Stimulated activated naive CD8-positive, alpha-beta T cell treated with anti-CD3 and anti-CD28 coated beads, Interleukin-15, amount 100 ng/mL, for 72 hours (primary cell): ENCODE measurements around the gene MYO10.
"Not testable (repeated sequence)": the region's sequence is repeated elsewhere in the genome, so short reads cannot be mapped to it uniquely, and the experiment has no call there.

Source experiments
- ATAC-seq: fragments of 150-1000 bp; cut with Tn5 transposase; 2 replicates; pipeline ENCODE4 v1.10.0; 2021; ENCODE audit warnings: mild to moderate bottlenecking, moderate library complexity
- DNase-seq, 2 donors: peaks; one replicate each; pipeline ENCODE4 v3.0.0; 2021 to 2022
- H3K27ac Mint-ChIP-seq, 2 donors: one replicate each; pipeline ENCODE4 v1.8.0; 2022; ENCODE audit warnings: mild to moderate bottlenecking in 2 of 2, mixed read lengths in 2 of 2, moderate library complexity in 2 of 2
- H3K27me3 Mint-ChIP-seq: one replicate; pipeline ENCODE4 v1.8.0; 2022; ENCODE audit warnings: mixed read lengths
- H3K4me1 Mint-ChIP-seq: one replicate; pipeline ENCODE4 v1.8.0; 2022; ENCODE audit warnings: mild to moderate bottlenecking, mixed read lengths
- H3K4me3 Mint-ChIP-seq, 2 donors: one replicate each; pipeline ENCODE4 v1.8.0; 2022; ENCODE audit warnings: mild to moderate bottlenecking in 2 of 2, mixed read lengths in 2 of 2, moderate library complexity in 1 of 2
- H3K9me3 Mint-ChIP-seq, 2 donors: one replicate each; pipeline ENCODE4 v1.8.0; 2022; ENCODE audit warnings: mixed read lengths in 2 of 2

The MYO10 gene

DNA sequence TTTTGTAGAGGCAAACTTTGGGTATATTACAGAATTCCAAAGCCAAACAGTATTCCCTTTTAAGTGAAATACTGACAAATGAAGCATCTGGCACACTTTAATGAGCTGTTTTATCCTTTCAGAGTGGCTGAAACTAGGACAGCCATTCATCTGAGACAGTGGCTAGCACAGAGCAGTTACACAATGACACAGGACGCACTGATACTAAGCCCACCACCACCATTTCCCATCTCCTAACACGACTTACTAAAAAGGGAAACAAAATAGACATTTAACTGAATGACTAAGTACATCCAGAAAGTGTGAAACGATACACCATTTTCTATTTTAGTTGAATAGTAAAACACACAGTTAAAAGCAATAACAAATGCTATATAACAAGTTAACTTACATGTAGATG lies 198.9 kb downstream of the MYO10 start:
- no peak for DNase-seq
- Mint-ChIP-seq H3K4me1 (no peaks in the 10 kb centered on the region), H3K27me3 (peaks cover 18% of the 10 kb centered on the region), H3K9me3 (no peaks in the 10 kb centered on the region), H3K4me3 (no peak overlapping the region), H3K27ac (peak overlapping the region in 1 of 2 donors; percentile 52)
- ATAC-seq = peak; percentile 53

DNA sequence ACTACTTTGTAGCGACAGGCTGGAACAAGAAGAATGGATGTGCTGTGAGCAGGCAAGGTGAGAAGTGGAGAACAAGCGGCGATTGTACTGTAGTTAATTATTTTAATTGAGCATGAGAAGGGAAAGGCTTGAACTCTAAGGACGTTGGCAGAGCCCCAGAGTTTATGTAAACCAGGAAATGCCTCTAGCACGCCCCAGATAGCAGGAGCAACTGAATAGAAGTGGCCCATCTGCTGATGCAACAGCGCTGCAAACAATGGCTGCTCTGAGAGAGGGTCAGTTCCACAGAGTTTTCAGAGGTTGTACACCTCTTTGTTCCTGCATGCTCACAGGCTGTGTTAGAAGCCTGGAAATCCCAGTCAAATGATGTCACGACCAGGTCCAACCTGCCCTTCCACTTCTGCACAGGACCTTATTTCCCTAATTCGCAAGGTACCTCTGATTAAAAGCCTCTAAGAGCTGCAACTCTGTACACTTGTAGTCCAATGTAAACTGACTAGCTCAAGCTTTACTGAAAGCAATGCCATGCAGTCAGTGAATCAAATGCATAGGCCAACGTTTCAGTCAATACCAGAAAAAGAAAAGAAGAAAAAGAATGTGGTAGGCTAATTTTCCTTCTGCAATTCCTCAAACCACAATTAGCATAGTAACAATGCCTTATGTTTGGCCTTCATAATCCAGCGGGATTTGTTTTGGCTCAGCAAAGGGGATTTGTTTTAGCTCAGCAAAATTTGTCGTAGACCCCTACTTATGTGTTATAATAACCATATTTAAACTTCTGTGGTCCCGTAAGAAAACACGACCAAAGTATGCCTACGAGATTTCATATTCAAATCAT lies 199.7 kb downstream of the MYO10 start:
- no peak overlapping the region for H3K27ac Mint-ChIP-seq
- ATAC-seq (no peak), DNase-seq (no peak)
- H3K4me1 Mint-ChIP-seq = no peaks in the 10 kb centered on the region
- H3K9me3 Mint-ChIP-seq = no peaks in the 10 kb centered on the region
- peaks cover 18% of the 10 kb centered on the region for H3K27me3 Mint-ChIP-seq
- no peak overlapping the region for H3K4me3 Mint-ChIP-seq

- Mint-ChIP-seq H3K4me3 (no peak overlapping the region), H3K27ac (no peak overlapping the region), H3K27me3 (peaks cover 15% of the 10 kb centered on the region), H3K4me1 (no peaks in the 10 kb centered on the region), H3K9me3 (no peaks in the 10 kb centered on the region)
- DNase-seq = no peak
- no peak for ATAC-seq
Observed at GRCh38 chr5:16735101-16736060, 200.7 kb downstream of the MYO10 start.

DNA sequence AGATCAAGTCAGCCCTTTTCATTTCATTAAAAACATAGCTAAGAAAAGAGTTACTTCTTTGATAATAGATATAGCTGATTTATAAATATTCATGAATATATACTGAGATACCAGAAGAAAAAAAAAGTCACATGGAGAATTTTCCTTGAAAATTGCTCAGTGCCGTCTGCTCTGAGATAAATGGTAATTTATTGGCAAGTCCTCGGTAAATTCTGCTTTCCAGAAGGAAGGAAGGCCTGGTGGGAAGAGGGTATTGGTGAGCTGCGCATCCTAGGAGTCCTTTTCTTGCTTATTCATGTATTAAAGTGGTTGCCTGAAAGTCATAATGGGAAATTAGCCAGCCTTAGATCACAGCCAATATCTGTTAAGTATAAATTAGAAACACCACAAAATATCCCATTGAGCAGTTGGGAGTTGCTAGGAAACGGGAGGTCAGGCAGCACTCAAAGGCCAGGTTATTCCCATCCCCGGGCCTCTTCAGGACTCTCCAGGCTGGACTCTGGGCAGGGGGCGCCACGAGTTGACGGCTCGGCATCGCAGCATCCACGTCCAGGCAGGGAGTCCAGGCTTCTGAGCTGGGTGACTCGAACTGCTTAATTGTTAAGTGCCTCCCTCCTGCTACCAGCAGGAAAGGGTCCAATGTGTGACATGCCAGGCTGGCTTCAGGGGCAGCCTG lies 202.6 kb downstream of the MYO10 start:
- Mint-ChIP-seq H3K4me1 (no peaks in the 10 kb centered on the region), H3K9me3 (no peaks in the 10 kb centered on the region), H3K27ac (peak overlapping the region in 1 of 2 donors; percentile 94), H3K27me3 (peaks cover 8% of the 10 kb centered on the region), H3K4me3 (no peak overlapping the region)
- no peak for DNase-seq
- no peak for ATAC-seq

- ATAC-seq = no peak
Observed at GRCh38 chr5:16732356-16732755, 203.7 kb downstream of the MYO10 start.

DNA sequence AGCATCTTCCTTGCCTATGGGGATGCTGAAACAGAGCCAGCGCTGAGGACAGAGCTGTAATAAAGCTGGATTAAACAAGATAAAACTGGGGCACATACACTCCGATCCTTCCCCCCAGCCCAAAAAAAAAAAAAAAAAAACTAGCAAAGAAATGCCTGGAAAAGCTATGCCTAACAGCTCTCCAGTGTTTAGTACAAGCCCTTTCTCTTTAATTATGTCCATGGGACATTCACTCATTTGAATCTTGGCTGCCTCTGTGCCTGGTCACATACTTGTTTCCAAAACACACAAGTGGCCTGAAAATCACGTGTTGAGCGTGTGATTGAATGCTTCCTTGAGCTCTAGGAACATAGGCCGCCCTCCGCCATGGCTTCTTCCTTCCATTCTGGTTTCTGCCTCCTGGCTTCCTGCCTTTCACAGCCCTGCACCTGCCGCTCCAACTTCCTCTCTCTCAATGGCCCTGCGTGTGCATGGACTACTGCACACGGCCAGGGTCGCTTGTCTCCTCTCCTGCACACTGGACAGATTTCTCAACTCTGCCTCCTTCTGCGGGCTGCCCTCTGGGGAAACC lies 208.2 kb downstream of the MYO10 start:
- Mint-ChIP-seq H3K27me3 (no peaks in the 10 kb centered on the region), H3K9me3 (peaks cover 0 to 7% of the 10 kb centered on the region in 2 donors), H3K4me1 (peaks cover 6% of the 10 kb centered on the region), H3K4me3 (no peak overlapping the region), H3K27ac (peak overlapping the region in 1 of 2 donors; percentile 41)
- DNase-seq (no peak), ATAC-seq (no peak)

More at GRCh38 chr5:16732356-16732755, 203.7 kb downstream of the MYO10 start:
- H3K27me3 Mint-ChIP-seq = no peaks in the 10 kb centered on the region
- no peak for DNase-seq
- peaks cover 6% of the 10 kb centered on the region for H3K4me1 Mint-ChIP-seq
- H3K9me3 Mint-ChIP-seq = no peaks in the 10 kb centered on the region
- no peak overlapping the region for H3K27ac Mint-ChIP-seq
- no peak overlapping the region for H3K4me3 Mint-ChIP-seq

DNA sequence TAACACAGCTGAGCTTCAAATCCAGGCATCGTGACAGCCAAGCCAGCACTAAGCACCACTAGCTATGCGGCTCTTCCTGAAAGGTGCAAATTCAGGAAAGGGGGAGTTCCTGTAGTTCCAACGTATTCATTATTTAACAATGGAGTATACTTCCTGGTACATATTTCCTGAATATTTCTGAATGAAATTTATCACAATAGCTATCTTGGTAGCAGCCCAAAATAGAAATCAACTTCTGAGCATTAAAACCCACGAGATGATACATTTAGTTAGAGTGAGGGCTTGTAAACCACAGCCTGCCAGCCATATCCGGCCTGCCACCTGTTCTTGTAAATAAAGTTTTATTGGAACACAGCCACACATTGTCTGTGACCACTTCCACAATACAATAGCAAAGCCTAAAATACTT lies 209.5 kb downstream of the MYO10 start:
- Mint-ChIP-seq H3K4me1 (peaks cover 6% of the 10 kb centered on the region), H3K27me3 (no peaks in the 10 kb centered on the region), H3K4me3 (no peak overlapping the region), H3K9me3 (peaks cover 0 to 7% of the 10 kb centered on the region in 2 donors), H3K27ac (no peak overlapping the region)
- DNase-seq (peak; percentile 11 to 31), ATAC-seq (peak; percentile 86)

DNA sequence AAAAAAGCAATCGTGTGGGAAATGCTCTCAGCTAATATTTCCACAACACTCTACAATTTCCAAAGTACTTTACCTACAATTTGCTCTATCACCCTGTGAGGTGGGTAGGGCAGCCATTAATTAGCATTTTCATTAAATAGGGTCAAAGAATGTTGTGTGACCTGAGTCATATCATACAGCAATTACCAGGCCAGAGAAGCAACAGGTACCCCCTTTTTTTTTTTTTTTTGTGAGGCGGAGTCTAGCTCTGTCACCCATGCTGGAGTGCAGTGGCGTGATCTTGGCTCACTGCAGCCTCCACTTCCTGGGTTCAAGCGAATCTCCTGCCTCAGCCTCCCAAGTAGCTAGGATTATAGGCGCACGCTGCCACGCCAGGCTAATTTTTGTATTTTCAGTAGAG lies 210.5 kb downstream of the MYO10 start:
- DNase-seq (no peak), ATAC-seq (no peak)
- H3K27me3 Mint-ChIP-seq = no peaks in the 10 kb centered on the region
- no peak overlapping the region for H3K27ac Mint-ChIP-seq
- peaks cover 0 to 7% of the 10 kb centered on the region in 2 donors for H3K9me3 Mint-ChIP-seq
- peaks cover 6% of the 10 kb centered on the region for H3K4me1 Mint-ChIP-seq
- H3K4me3 Mint-ChIP-seq = no peak overlapping the region

GRCh38 chr5:16723821-16724220 lies 212.3 kb downstream of the MYO10 start:
- peaks cover 6% of the 10 kb centered on the region for H3K4me1 Mint-ChIP-seq
- H3K27me3 Mint-ChIP-seq = no peaks in the 10 kb centered on the region
- H3K9me3 Mint-ChIP-seq = peaks cover 0 to 7% of the 10 kb centered on the region in 2 donors
- no peak for ATAC-seq
- no peak overlapping the region for H3K27ac Mint-ChIP-seq
- no peak overlapping the region for H3K4me3 Mint-ChIP-seq
- DNase-seq = no peak

DNA sequence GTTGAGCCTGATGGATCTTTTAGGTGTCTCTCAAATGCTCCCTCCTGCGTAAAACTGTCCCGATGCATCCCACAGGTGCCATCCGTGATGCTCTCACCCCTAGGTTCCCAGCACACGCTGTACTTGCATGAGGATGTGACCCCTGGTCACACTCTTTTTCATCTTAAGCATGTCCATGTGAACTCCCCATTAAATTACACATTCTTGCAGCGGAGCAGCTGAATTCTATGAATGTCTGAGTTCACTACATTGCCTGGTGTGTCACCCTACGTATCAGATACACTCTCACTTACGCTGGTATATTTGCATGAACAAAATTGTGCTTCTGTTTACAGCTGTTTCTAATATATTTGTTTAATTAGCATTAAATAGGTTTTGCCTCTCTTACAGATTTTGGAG lies 214.0 kb downstream of the MYO10 start:
- DNase-seq = no peak
- Mint-ChIP-seq H3K4me3 (no peak overlapping the region), H3K4me1 (no peaks in the 10 kb centered on the region), H3K27me3 (no peaks in the 10 kb centered on the region), H3K27ac (no peak overlapping the region), H3K9me3 (peaks cover 0 to 7% of the 10 kb centered on the region in 2 donors)
- ATAC-seq = no peak

DNA sequence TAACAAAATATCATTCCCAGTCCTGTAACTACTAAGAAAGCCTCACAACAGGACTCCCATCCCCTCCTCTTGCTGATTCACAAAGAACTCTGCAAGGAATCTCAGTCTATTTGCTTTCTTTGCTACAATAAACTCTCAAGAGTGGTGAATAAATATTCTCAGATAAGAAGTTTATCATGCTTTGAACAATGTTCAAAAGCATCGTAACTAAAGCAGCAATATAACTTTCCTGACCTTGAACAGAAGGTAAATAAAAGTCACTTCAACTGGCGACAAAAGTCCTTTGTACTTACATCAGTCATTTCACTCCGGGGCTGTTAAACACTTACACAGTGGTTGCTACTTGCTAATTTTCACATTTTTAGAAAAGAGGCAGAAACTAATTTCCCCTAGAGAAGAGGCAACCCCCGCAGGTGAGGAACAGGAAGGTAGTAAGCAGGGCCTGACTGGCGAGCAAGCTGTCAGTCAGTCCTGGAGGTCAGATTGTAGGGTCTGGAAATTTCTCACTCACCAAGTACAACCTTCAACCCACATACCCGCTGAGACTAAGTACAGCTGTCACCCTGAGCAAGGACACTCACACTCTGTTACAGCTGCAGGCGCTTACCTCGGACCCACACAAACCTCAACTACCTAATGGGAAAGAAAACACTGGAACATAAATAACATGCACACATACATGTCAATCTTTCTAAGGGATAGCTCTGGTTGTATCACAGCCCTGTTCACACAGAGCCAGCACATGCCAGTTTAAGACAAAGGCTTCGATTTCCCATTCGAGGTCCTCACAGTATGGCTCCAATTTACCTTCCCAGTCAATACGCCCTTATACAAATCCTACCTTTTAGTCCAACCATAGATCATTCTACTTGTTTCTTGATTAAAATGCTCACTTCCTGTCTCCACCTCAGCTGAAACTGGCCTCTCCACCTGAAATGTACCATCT lies 214.7 kb downstream of the MYO10 start:
- Mint-ChIP-seq H3K4me1 (no peaks in the 10 kb centered on the region), H3K4me3 (no peak overlapping the region), H3K27ac (no peak overlapping the region), H3K27me3 (no peaks in the 10 kb centered on the region), H3K9me3 (peaks cover 0 to 7% of the 10 kb centered on the region in 2 donors)
- no peak for ATAC-seq
- no peak for DNase-seq

- H3K4me3 Mint-ChIP-seq, H3K27me3 Mint-ChIP-seq, H3K4me1 Mint-ChIP-seq, H3K27ac Mint-ChIP-seq, H3K9me3 Mint-ChIP-seq, DNase-seq, ATAC-seq: not testable (repeated sequence)
Observed at GRCh38 chr5:16718036-16718435, 218.1 kb downstream of the MYO10 start.

GRCh38 chr5:16713386-16713928 lies 222.6 kb downstream of the MYO10 start:
- Mint-ChIP-seq H3K9me3 (no peaks in the 10 kb centered on the region), H3K27me3 (peaks cover 8% of the 10 kb centered on the region), H3K4me3 (peak overlapping the region; percentile 39 to 42), H3K4me1 (peaks cover 5% of the 10 kb centered on the region), H3K27ac (no peak overlapping the region)
- no peak for ATAC-seq
- DNase-seq = no peak

- peaks cover 5% of the 10 kb centered on the region for H3K4me1 Mint-ChIP-seq
- DNase-seq = no peak
- H3K27me3 Mint-ChIP-seq = peaks cover 8% of the 10 kb centered on the region
- no peak overlapping the region for H3K27ac Mint-ChIP-seq
- H3K4me3 Mint-ChIP-seq = no peak overlapping the region
- ATAC-seq = no peak
- no peaks in the 10 kb centered on the region for H3K9me3 Mint-ChIP-seq
Observed at GRCh38 chr5:16712620-16713019, 223.5 kb downstream of the MYO10 start.
